Coronary artery (tissue), 2 donors: ENCODE data around the gene C16orf96.

ENCODE experiments used
- DNase-seq: peaks from one replicate; pipeline ENCODE4 v3.0.0-alpha.2; 2017; ENCODE audit warnings: low spot score
- H3K27ac ChIP-seq, 2 donors: fragments of 200-600 bp; sonication (generic); one replicate each; pipeline ENCODE4 v1.5.1; 2016 to 2019
- H3K4me3 ChIP-seq: fragments of 200-600 bp; sonication (generic); 2 replicates; pipeline ENCODE4 v1.5.1; 2016; ENCODE audit warnings: mild to moderate bottlenecking, moderate library complexity
- TF ChIP-seq, protein P1 (sequence below): fragments of 200-600 bp; sonication (generic); IDR thresholded peaks from one replicate; pipeline ENCODE4 v1.5.1; 2019; ENCODE audit warnings: antibody characterized with exemption

The C16orf96 gene

DNA sequence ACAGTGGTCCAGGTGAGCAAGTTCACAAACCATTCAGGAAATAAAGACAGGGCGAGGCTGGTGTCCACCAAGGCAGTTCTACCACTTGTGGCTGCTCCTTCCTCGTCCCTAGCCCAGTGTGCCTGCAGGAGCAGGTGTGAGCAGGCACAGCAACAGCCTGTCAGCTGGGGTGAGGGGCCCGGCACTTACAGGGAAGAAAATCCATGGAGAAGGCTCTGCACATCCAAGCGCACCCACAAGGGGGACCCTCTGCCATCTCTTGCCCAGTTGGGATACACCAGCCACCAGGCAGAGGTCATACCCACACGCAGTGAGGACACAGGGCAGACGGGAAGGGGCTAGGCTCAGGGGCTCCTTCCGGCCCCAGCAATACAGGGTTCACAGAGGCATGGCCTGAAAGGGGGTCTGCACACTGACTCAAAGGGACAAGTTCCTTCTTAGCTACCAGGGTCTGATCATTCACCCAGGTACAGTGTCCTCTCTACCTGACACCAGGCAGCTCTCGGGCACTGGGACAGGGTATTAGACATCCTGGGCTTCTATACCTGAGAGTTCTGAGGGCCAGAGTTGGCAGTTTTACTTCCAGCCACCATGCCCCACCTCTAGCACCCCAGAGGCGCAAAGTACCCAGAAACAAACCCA, 44.6 kb upstream of the C16orf96 start:
- TF ChIP-seq, protein P1, sequence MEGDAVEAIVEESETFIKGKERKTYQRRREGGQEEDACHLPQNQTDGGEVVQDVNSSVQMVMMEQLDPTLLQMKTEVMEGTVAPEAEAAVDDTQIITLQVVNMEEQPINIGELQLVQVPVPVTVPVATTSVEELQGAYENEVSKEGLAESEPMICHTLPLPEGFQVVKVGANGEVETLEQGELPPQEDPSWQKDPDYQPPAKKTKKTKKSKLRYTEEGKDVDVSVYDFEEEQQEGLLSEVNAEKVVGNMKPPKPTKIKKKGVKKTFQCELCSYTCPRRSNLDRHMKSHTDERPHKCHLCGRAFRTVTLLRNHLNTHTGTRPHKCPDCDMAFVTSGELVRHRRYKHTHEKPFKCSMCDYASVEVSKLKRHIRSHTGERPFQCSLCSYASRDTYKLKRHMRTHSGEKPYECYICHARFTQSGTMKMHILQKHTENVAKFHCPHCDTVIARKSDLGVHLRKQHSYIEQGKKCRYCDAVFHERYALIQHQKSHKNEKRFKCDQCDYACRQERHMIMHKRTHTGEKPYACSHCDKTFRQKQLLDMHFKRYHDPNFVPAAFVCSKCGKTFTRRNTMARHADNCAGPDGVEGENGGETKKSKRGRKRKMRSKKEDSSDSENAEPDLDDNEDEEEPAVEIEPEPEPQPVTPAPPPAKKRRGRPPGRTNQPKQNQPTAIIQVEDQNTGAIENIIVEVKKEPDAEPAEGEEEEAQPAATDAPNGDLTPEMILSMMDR, result no peak
- no peak for DNase-seq
- Histone ChIP-seq H3K27ac (no peak overlapping the region), H3K4me3 (no peak overlapping the region)

DNA sequence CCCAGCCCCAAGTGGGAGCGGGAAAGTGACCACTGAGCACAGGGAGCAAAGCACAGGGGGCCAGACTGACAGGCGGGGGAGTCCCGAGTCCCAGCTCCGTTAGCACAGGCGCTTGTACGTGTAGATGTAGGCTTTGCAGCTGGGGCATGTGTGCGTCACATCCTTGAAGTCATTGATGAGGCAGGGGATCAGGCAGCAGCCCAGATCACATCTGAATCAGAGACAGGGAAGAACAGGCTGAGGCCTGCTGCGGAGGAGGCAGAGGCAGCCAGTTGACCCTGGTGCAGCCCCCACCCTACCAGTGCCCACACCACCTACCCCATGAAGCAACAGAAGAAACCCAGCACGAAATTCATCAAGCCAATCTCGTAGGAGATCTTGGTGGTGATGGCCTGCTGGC, 43.7 kb upstream of the C16orf96 start:
- Histone ChIP-seq H3K27ac (peak overlapping the region in 1 of 2 donors; percentile 78), H3K4me3 (no peak overlapping the region)
- DNase-seq, result no peak
- TF ChIP-seq, protein P1, result no peak

DNA sequence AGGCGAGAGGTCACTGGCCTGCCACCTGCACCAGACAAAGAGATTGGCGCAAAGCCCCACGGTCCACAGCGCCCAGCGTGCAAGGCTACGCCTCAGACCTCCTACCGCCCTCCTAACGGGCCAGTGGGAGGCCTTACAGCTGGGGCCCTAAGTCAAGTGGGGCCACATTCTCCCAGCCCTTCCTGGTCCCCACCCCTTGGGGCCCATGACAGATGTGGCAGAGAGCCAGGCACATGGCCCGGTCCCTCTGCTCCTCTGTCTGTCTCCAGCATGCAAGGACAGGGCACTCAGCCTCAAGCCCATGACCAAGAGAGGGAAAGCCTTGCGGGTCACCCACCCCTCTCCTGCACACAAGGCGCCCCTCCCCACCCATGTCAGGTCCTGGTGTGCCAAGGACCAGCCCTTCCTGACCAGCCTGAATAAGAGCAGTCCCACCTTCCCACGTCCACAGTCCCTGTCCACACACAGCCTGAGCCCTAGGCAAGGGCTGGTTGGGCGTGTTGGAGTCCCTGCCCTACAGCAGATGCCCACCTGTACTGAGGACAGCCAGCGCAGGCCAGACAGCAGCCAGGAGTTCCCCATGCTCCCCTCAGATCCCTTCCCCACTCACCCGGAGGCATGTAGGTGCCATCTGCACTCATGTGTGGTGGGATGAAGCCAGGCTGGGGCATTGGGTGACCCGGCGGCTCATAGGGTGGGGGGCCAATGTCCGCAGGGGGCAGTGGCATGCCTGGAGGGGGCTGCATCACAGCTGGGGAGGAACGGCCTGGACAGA, 42.9 kb upstream of the C16orf96 start:
- no peak for DNase-seq
- Histone ChIP-seq H3K4me3 (no peak overlapping the region), H3K27ac (peak overlapping the region in 1 of 2 donors; percentile 78)
- TF ChIP-seq, protein P1, result no peak

DNA sequence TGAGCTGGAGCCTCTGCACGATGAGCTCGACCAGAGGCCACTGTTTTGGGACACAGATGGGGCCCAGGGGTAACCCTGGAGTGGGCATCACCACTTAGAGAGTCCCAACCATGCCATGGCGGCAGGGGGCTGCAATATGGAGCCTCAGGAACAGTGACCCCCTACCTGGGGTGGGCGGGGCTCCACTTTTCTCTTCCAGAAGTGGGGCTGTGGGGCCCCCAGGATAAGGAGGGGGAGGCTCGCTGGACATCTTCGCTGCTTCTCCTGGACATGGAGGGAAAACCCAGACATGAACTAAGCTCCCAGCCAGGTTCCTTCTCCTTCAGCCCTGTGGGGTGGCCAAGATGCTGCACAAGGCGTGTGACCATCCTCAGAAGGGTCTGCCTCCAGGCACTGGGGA, 42.3 kb upstream of the C16orf96 start:
- TF ChIP-seq, protein P1, result no peak
- H3K27ac ChIP-seq, result peak overlapping the region; percentile 18 to 78
- no peak for DNase-seq
- no peak overlapping the region for H3K4me3 ChIP-seq

DNA sequence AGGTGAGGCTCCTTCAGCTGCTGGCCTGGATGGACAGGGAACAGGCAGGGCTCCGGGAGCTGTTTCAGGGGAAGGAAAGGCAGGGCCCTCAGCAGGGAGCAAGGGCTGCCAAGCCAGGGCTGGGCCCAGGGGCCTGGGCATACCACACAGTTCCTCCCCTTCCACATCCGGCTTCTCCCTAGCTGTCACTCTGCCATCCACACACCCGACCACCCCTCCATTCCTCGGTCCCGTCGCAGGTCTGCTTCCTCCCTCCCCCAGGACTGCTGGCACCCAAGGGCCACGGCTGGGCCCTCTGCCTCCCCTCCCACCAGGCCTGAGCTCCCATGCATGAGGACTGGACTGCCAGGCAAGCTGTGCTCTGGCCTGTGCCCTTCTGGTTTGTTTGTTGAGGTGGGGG, 41.5 kb upstream of the C16orf96 start:
- DNase-seq, result no peak
- H3K4me3 ChIP-seq, result no peak overlapping the region
- H3K27ac ChIP-seq, result peak overlapping the region; percentile 18 to 78
- TF ChIP-seq, protein P1, result no peak

DNA sequence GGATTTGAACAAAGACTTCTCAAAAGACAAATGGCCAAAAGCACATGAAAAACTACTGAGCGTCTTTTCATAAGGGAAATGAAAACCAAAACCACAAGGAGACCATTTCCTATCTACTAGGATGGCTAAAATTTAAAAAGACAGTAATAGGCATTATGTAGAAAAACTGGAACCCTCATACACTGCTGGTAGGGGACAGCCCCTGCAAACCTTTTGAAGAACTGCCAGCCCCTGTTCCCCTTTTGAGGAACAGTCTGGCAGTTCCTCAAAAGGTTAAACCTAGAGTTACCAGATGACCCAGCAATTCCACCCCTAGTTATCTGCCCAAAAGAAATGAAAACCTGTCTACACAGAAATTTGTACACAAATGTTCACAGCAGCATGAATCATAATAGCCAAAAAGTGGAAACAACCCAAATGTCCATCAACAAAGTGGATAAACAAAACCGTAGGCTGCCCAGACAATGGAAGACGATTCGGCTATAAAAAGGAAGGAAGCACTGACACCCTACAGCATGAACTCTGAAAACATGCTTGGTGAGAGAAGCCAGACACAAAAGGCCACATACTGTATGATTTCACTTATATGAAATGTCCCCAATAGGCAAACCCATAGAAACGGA, 40.4 kb upstream of the C16orf96 start:
- Histone ChIP-seq H3K27ac (peak overlapping the region in 1 of 2 donors; percentile 26), H3K4me3 (no peak overlapping the region)
- TF ChIP-seq, protein P1, result no peak
- DNase-seq, result no peak
